Motor neuron (in vitro differentiated cells): ENCODE results near the gene OBSCN. TPM values are rescaled to one million over a fixed set of nuclear protein-coding genes. Genes with fewer than 3 reads are reported as not detected.
"Not testable (repeated sequence)": the region's sequence is repeated elsewhere in the genome, so short reads cannot be mapped to it uniquely, and the experiment has no call there.

Experiments
- ATAC-seq, 8 experiments: fragments of 200-7000 bp; cut with Tn5 transposase; replicated peaks in 6 of 8; 2 replicates each; pipeline ENCODE4 v1.8.0; 2021; ENCODE audit warnings: mild to moderate bottlenecking in 8 of 8, moderate library complexity in 8 of 8
- H3K27ac ChIP-seq, 2 donors: fragments of 250-450 bp; sonication (Bioruptor Pico); 2 replicates each; pipeline ENCODE4 v1.9.0; 2021; ENCODE audit warnings: antibody characterized with exemption in 2 of 2, mild to moderate bottlenecking in 2 of 2, moderate library complexity in 1 of 2
- H3K4me1 ChIP-seq, 2 donors: fragments of 250-450 bp; sonication (Bioruptor Pico); replicated peaks in 1 of 2; 2 replicates each; pipeline ENCODE4 v1.6.1; 2021; ENCODE audit warnings: antibody characterized with exemption in 2 of 2, mild to moderate bottlenecking in 2 of 2, moderate library complexity in 1 of 2
- H3K4me3 ChIP-seq, 5 donors: fragments of 250-450 bp; sonication (Bioruptor Pico); 2 replicates each; pipeline ENCODE4 v1.9.0; 2021; ENCODE audit warnings: antibody characterized with exemption in 5 of 5, mild to moderate bottlenecking in 5 of 5, moderate library complexity in 4 of 5
- WGBS, 10 experiments: fragments of 450-650 bp; shearing (Covaris generic); methylation state at CpG; one replicate each; pipeline ENCODE4 v1.0.0; 2022; 5-methylcytosine and 5-hydroxymethylcytosine counted together
- in situ Hi-C, 9 experiments: fragments of 400-800 bp; cut with MboI; loops; one replicate each; pipeline ENCODE4 v1.15.0; 2021; ENCODE audit warnings: low sequenced_read_pairs in 9 of 9, low pct_unique_long_range_greater_than_20kb in 2 of 9; ENCODE audit not compliant: unreplicated experiment in 9 of 9
- total RNA-seq, 8 experiments: library from RNA; unstranded; fragments of 300-600 nt; gene quantifications; 2 replicates each; pipeline versions ENCODE4 v1.2.3 to v1.2.4, GENCODE V29; 2022

Gene OBSCN
- total RNA-seq, 8 experiments from 2014 or later = 2.7 to 38.5 (median 16.2) TPM

DNA sequence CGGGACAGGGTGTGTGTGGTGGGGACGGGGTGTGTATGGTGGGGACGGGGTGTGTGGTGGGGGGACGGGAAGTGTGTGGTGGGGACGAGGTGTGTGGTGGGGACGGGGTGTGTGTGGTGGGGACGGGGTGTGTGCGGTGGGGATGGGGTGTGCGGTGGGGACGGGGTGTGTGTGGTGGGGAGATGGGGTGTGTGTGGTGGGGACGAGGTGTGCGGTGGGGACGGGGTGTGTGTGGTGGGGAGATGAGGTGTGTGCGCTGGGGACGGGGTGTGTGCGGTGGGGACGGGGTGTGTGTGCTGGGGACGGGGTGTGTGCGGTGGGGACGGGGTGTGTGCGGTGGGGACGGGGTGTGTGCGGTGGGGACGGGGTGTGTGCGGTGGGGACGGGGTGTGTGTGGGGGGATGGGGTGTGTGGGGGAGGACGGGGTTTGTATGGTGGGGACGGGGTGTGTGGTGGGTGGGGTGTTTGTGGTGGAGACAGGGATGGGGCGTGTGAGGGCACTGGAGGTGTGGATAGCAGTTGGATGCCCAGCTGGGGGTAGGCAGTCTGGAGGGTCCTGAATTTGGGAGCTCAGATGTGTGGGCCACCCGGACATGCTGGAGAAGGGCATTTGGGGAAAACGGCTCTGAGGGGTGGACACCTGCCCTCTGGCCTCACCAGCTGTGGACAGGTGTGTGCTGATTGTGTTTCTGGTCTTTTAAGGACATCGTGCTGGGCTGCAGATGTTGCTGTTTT, 25.4 kb upstream of the OBSCN start:
- no peak overlapping the region for H3K4me3 ChIP-seq
- ATAC-seq = no peak
- in situ Hi-C loops = no loop called here
- H3K4me1 ChIP-seq = peaks cover 10 to 18% of the 10 kb centered on the region in 2 donors
- WGBS, 10 experiments = 67 to 100% (median 82%) methylated on average over 1 of the region's 32 CpGs; no CpG with 5 or more reads in 6 of the 10 experiments
- no peak overlapping the region for H3K27ac ChIP-seq

DNA sequence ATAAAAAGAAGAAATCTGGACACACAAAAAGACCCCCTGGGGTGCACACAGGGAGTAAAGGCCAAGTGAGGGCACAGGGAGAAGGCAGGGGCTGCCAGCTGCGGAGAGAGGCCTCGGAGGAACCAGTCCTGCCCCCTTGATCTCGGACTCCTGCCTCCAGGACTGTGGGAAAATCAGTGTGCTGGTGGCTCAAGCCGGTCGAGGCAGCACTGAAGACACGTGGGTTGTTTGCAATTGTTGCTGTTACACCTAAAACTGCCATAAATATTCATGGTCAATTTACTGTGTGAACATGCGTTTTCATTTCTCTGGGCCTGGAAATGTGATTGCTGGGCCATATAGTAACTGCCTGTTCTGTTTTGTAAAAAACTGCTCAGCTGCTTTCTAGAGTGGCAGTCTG, 23.7 kb upstream of the OBSCN start:
- peak overlapping the region; percentile 40 to 53 for H3K27ac ChIP-seq
- H3K4me1 ChIP-seq = peaks cover 10 to 18% of the 10 kb centered on the region in 2 donors
- H3K4me3 ChIP-seq = no peak overlapping the region
- in situ Hi-C loops = no loop called here
- ATAC-seq = peak; percentile 14 to 97 (median 82)
- WGBS, 10 experiments = 24 to 80% (median 50%) methylated on average over 1 to 7 of the region's 7 CpGs; no CpG with 5 or more reads in 1 of the 10 experiments

DNA sequence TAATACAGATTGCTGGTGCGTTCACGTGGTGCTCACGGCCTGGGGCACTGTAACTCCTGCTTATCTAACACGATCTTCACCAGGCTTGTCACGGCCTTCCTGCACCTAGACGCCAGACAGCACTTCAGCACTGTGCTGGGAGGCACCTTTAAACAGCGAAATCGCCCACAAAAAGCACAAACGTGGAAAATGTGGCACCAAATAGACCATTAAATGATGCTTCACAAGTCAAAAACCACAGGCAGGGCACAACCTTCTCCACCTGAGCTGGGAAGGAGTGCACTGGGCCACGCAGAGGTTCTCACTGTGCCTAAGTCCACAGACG, 22.2 kb upstream of the OBSCN start:
- H3K4me3 ChIP-seq = no peak overlapping the region
- no peak for ATAC-seq
- in situ Hi-C loops = no loop called here
- peaks cover 10 to 18% of the 10 kb centered on the region in 2 donors for H3K4me1 ChIP-seq
- 70 to 87% (median 83%) methylated on average over 2 to 11 of the region's 11 CpGs; no CpG with 5 or more reads in 3 of the 10 experiments for WGBS, 10 experiments
- no peak overlapping the region for H3K27ac ChIP-seq

DNA sequence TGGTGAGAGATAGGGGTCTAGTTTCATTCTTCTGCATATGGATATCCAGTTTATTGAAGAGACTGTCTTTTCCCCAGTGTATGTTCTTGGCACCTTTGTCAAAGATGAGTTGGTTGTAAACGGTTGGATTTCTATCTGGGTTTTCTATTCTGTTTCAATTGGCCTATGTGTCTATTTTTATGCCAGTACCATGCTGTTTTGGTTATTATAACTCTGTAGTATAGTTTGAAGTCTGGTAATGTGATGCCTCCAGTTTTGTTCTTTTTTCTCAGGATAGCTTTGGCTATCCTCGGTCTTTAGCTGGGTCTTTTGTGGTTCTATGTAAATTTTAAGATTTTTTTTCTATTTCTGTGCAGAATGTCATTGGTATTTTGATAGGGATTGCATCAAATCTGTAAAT, 19.6 kb upstream of the OBSCN start:
- H3K4me3 ChIP-seq, H3K27ac ChIP-seq, ATAC-seq, in situ Hi-C loops: not testable (repeated sequence)
- 33 to 91% (median 69%) methylated on average over 1 to 2 of the region's 2 CpGs; no CpG with 5 or more reads in 2 of the 10 experiments for WGBS, 10 experiments
- H3K4me1 ChIP-seq = peaks cover 10 to 18% of the 10 kb centered on the region in 2 donors

DNA sequence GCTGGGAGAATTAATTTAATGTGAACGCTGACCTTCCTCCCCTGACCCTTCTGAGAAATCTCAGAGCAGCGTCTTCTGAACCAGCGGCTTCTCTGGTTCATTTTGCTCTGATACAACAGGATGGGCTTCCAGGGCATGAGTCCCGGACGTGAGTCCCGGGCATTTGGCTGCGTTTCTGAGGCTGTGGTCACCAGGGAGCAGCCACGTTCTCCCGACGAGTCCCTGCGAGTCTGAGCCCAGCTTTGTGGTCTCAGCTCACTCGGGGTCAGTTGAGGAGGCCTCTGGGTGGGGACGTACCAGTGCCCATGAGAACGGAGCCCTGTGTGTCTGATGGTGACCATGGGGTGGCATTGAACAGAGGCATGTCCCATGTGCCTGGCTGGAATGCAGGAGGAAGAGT, 17.7 kb upstream of the OBSCN start:
- 52 to 100% (median 93%) methylated on average over 1 to 13 of the region's 14 CpGs; no CpG with 5 or more reads in 4 of the 10 experiments for WGBS, 10 experiments
- in situ Hi-C loops = no loop called here
- H3K4me1 ChIP-seq = peaks cover 6 to 7% of the 10 kb centered on the region in 2 donors
- H3K27ac ChIP-seq = no peak overlapping the region
- H3K4me3 ChIP-seq = no peak overlapping the region
- ATAC-seq = no peak

DNA sequence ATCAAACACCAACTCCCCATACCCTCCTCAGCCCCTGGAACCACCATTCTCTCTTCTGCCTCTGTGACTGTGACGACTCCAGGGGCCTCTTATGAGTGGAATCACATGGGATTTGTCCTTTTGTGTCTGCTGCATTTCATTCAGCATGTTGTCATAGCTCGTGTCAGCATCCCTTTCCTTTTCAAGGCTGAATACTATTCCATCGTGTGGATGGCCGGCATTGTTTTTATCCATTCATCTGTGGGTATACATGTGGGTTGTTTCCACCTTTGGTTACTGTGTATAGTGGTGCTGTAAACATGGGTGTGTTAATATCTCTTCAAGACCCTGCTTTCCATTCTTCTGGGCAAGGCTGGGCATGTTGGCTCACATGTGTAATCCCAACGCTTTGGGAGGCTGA, 17.1 kb upstream of the OBSCN start:
- in situ Hi-C loops = no loop called here
- no peak overlapping the region for H3K27ac ChIP-seq
- WGBS, 10 experiments = 17 to 100% (median 89%) methylated on average over 1 to 5 of the region's 5 CpGs; no CpG with 5 or more reads in 2 of the 10 experiments

DNA sequence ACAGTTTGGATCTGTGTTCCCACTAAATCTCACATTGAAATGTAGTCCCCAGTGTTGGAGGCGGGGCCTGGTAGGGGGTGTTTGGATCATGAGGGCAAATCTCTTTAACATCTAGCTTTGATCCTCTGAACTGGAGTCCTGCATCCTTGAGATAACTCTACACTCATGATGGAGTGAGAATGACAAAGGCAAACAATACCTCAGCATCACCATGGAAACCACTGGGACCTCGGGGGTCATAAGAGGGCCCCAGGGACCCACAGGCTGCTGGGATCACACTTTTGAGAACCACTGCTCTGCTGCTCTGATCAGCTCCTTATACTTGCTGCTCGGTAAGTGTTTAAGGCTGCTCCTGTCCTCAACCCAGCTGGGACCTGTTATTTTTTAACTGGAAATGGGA, 13.4 kb upstream of the OBSCN start:
- in situ Hi-C loops = no loop called here
- ATAC-seq = peak in 1 of 8 experiments; percentile 41
- H3K4me1 ChIP-seq = peaks cover 0 to 6% of the 10 kb centered on the region in 2 donors
- H3K4me3 ChIP-seq = no peak overlapping the region
- WGBS, 10 experiments = 31 to 86% (median 55%) methylated on average over 2 to 3 of the region's 3 CpGs; no CpG with 5 or more reads in 2 of the 10 experiments
- no peak overlapping the region for H3K27ac ChIP-seq

More for the DNA sequence above, 17.1 kb upstream of the OBSCN start:
- ATAC-seq = no peak
- Histone ChIP-seq H3K4me3 (no peak overlapping the region), H3K4me1 (peaks cover 5 to 6% of the 10 kb centered on the region in 2 donors)

DNA sequence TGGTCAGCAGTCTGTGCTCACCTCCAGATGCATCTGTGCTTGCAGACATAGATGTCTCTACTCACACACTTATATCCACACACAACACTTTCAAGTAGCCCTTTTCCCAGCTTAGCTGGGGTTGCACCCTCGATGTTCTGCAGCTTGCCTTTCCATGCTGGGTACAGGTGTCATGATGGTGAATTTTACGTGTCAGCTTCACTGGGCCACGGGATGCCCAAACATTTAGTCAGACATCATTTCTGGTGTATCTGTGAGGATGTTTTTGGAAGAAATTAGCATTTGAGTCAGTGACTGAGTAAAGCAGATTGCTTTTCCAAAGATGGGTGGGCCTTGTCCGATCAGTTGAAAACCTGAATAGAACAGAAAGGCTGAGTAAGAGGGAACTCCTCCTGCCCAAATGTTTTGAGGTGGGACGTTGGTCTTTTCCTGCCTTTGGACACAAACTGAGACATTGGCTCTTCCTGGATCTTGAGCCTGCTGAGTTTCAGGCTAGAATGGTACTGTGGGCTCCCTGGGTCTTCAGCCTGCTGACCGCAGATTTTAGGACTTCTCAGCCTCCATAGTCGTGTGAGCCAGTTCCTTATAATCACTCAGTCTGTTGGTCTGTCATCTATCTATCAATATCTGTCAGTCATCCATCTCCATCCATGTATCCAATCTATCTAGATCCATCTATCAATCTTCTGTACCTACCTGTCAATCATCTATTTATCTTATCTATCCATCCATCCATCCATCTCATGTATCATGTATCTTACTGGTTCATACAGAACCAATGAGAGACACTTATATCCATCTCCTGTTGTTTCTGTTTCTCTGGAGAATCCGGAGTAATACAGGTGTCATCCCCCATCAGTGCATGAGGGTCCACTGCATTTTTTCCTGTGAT, 12.7 kb upstream of the OBSCN start:
- in situ Hi-C loops = no loop called here
- Histone ChIP-seq H3K4me1 (peaks cover 0 to 6% of the 10 kb centered on the region in 2 donors), H3K27ac (no peak overlapping the region), H3K4me3 (no peak overlapping the region)
- 65 to 100% (median 84%) methylated on average over 1 to 8 of the region's 8 CpGs for WGBS, 10 experiments
- ATAC-seq = no peak

DNA sequence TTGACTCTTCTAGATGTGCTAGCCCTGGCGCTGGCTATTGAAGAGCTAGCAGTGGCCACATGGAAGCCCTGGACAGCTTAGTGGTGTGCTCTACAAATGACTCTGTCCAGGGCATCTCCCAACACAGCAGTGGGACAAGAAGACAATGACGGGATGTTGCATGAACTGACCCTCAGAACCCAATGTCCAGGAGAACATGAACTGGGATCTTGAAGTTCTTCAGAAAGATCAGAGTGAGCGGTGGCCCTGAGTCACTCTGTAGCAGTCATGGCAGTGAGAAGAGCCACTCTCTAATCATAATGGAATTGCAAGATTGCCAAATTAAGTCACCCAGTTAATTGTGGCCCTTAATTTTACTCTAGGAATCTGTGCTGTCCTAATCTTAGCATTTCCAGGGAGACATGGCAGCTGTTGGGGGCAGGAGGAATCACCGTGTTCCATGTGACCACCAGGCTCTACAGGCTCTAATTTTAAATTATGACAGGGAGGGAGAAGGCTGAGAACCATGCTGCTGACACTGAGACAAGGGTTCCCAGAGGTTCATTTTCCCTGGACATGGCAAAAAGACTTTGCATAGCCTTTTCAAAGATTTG, 10.2 kb upstream of the OBSCN start:
- H3K4me1 ChIP-seq = peaks cover 0 to 6% of the 10 kb centered on the region in 2 donors
- no peak overlapping the region for H3K27ac ChIP-seq
- H3K4me3 ChIP-seq = no peak overlapping the region
- WGBS, 10 experiments = 63 to 100% (median 96%) methylated on average over 1 to 4 of the region's 4 CpGs; no CpG with 5 or more reads in 3 of the 10 experiments
- in situ Hi-C loops = no loop called here
- no peak for ATAC-seq

DNA sequence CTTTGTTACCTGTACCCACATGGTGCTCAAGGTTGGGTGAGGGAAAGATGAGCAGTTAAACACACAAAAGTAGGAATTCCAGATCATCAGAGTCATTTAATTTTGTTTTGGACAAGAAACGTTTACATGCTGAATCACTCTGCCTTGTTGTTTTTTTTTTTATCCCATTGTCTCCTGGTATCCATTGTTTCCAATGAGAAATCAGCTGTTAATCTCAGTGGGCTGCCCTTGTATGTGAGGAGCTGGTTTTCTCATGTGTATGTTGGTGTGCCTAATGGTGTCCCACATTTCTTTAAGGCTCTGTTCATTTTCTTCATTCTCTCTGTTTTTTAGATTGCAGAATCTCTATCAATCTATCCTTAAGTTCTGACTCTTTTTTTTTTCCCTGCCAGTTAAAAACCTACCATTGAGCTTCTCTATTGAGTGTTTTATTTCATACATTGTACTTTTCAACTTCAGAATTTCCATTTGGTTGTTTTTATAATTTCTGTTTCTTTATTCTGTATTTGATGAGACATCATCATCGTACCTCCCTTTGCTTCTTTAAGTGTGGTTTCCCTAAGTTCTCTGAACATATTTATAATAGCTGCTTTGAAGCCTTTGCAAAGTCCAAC, 8.8 kb upstream of the OBSCN start:
- 40 to 100% (median 72%) methylated on average over 1 to 2 of the region's 2 CpGs for WGBS, 10 experiments
- H3K4me1 ChIP-seq = peaks cover 0 to 6% of the 10 kb centered on the region in 2 donors
- H3K27ac ChIP-seq = no peak overlapping the region
- ATAC-seq = no peak
- H3K4me3 ChIP-seq = no peak overlapping the region
- in situ Hi-C loops = no loop called here

DNA sequence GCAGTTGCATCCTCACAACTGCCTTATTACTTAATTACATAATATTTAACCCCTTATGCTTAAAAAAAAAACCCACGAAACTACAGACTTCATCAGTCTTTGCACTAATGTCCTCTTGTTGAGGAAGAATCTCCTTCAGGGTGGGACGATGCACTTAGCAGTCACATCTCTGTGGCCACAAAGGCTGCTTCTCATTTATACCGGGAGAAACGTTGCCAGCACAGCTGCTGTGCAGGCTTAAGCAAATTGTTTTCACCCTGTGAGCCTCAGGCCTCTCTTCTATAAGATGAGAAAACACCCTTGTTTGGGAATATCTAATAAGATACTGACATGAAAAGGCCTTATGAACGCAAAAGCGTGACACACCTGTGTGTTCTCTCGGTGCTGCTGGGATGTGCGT, 2.9 kb upstream of the OBSCN start:
- ATAC-seq = peak in 1 of 8 experiments; percentile 25
- Histone ChIP-seq H3K4me1 (peaks cover 22 to 29% of the 10 kb centered on the region in 2 donors), H3K4me3 (no peak overlapping the region), H3K27ac (no peak overlapping the region)
- WGBS, 10 experiments = 0 to 83% (median 69%) methylated on average over 1 to 8 of the region's 8 CpGs
- in situ Hi-C loops = no loop called here

DNA sequence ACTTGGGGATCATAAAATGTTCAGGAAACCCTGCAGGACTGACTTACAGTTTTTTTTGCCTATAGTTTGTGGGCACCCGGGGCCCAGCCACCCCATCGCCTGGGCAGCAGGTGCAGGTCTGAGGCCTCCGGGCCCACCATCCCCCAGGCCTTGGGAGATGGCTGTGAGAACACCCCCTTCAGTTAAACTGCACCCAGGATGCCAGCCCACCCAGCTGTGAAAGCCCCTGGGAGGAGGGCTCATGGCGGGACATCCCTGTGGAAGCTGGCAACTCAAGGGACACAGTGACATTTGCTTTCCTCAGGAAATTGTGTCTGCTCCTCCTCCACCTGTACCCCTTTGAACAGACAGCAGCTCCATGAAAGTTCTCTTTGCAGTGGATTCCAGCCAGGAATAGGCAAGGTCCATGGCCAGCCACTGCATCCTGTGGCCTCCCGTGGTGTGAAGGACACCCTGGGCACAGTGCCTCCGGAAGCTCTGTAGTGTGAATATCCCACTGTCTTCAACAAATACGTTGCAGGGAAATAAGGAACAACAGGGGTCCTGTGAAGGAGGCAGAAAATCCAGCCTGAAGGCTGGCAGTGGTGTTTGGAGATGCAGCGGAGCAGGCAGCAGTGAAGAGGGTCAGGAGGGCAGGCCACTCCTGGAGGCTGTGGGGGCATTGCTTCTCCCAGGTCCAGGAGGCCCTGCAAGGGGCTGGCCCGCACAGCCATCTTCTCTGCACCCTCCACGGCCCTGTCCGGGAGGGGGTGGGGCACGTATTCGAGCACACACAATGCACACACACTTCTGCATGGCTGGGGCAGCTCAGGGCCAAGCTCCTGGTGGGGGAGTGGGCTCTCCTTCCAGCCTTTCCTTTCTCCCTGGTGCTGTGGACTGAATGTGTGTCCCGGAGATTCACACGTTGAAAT, 2.1 kb upstream of the OBSCN start:
- in situ Hi-C loops = no loop called here
- peak in 5 of 8 experiments; percentile 62 to 80 (median 75) for ATAC-seq
- Histone ChIP-seq H3K4me1 (peaks cover 22 to 29% of the 10 kb centered on the region in 2 donors), H3K4me3 (no peak overlapping the region), H3K27ac (peak overlapping the region in 1 of 2 donors; percentile 13)
- 30 to 80% (median 53%) methylated on average over 1 to 8 of the region's 15 CpGs; no CpG with 5 or more reads in 3 of the 10 experiments for WGBS, 10 experiments
